ENCODE measurements around the gene GON4L.
"Not testable (repeated sequence)": the region's sequence is repeated elsewhere in the genome, so short reads cannot be mapped to it uniquely, and the experiment has no call there.

GON4L gene

DNA sequence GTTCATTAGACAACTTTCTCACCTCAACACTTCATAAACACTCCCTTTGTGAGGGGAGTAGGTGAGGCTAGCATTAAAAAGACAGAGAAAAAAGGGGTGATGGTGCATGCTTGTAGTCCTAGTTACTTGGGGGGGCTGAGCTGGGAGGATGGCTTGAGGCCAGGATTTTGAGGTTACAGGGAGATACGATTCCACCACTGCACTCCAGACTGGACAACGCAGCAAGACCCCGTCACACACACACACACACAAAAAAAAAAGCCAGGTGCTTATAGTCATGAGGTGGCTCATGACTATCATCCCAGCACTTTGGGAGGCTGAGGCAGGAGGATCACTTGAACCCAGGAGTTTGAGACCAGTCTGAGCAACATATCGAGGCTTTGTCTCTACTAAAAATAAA is 29.6 kb downstream of the GON4L start:
- ATAC-seq, result no peak

DNA sequence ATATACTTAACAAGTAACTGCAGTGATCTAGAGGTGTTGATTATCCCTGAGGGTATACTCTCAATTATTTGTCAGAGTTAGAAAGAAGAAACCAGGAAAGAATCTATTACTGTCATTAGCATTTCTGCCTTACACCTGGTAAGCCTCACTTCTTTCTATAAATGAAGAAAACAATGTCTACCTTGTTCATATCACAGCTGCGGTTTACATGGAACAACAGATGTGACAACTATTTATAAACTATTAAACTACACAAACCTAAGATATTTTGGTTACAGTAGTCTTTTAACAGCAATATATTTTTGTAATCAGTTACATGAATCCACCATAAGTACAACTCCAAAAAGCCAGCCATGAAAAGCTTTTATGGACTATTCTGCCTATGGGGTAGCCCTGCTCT is 40.7 kb downstream of the GON4L start:
- no peak for ATAC-seq

GRCh38 chr1:155813672-155814071 is 43.3 kb downstream of the GON4L start:
- ATAC-seq, result no peak

- ATAC-seq, result no peak
These were observed 44.1 kb downstream of the GON4L start for GRCh38 chr1:155812878-155813277.

- ATAC-seq, result no peak
These were observed 47.9 kb downstream of the GON4L start for GRCh38 chr1:155809088-155809487.

DNA sequence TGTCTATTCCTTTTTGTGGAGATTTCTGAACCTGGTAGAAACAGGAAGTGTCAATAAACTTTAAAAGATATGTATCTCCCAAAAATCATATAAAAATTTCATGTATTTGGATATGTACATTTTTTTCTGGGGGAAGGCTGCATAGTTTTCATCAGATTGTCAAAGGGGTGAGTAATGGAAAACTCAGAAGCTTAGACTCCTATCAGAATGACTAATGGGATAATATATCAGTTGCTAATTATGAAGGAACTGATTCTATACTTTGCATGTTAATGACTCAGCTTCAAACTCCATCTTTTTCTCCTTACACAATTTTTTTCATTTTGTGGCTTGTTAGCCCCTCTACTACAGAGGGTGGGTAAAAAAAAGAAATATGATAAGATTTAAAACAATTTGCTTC is 55.9 kb downstream of the GON4L start:
- peak; percentile 74 to 97 for ATAC-seq

- not testable (repeated sequence) for ATAC-seq
These were observed 61.4 kb downstream of the GON4L start for GRCh38 chr1:155795618-155796017.

DNA sequence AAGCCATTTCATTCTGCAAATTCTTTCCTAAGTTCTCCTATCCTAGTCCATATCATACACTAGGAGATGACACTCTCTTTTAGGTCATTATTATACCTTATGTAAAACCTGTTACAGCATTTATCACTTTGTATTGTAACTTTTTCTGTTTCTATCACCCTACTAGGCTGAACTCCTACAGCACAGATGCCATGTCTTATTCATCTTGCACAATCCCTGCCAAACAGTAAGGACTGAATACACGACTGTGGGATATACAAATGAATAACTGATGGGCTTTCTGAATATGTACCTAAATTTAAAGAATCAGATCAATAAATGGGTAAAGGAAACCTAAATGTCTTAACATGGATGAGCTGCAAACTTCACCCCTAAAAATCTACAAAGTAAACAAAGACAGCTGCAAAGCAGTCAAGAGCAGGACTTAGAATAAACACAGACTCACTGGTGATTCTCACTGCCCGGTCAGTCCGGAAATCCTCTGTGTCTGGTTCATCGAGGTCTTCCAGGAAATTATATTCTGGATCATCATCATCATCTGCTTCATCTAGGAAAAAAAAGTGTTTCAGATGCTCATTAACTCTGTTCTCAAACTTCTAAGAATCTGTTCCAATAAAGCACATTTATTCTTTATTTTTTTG is 62.3 kb downstream of the GON4L start:
- no peak for ATAC-seq

DNA sequence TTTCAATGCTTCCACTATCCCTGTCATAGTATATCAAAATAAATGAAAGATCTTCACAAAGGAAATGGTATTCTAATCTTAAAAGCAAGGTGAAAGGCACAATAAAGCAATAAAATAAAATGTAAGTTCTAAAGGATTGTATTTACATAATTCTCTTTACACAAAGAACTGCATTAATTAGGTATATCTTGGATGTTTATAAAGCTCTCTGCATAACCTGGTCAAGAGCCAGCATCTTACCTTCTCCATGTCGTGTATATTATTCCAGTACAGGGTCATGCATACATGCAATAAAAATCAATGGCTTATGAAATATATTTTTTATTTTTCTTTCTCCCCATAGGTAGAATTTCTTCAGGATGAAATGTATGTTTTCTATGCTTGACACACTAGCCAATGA is 63.8 kb downstream of the GON4L start:
- no peak for ATAC-seq

DNA sequence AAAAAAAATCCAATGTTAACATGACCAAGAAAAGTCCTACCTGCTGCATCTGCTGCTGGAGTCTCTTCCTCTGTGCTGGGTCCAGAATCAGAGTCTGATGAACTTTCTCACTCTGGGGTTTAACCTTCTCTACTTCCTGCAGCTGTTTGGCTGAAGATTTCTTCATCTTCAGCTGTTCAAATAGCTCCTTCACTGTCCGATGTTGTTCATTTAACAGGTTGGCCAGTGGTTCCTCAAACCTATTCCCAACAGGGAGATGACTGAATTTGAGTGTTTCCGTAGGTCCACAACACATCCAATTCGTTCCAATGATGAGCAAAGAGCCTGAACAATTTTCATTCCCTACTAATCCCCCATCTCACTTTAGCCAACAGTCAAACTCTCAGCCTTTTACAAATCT is 79.4 kb downstream of the GON4L start:
- ATAC-seq, result no peak

- no peak for ATAC-seq
These were observed 80.6 kb downstream of the GON4L start for GRCh38 chr1:155776414-155776813.

- ATAC-seq, result no peak
These were observed 83.8 kb downstream of the GON4L start for GRCh38 chr1:155773221-155773620.

- ATAC-seq, result no peak
These were observed 87.8 kb downstream of the GON4L start for GRCh38 chr1:155769257-155769656.

DNA sequence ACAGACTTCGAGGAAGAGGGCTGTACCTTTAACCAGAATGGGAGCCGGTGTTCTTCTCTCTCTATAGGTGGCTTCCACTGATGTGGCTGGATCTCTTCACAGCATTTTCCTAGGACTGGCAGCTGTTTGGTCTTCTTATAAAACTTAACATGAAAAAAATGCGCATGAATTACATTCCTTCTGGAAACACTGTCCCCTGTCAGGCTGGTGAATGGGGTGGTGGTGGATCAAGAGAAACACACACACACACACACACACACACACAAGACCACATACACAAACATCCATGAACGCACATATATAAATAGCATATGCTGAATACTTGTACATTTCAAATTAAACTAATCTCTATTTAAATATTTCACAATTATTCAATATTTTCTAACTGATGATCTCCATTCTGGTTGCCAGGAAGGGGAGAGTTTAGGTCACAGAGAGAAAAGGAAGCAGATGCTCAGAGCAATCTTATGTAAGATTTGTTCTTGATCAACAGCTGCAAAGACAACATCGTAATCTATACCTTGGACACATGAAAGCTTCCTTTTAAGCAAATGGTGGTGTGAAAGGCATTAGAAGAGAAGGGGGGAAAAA is 89.5 kb downstream of the GON4L start:
- not testable (repeated sequence) for ATAC-seq

DNA sequence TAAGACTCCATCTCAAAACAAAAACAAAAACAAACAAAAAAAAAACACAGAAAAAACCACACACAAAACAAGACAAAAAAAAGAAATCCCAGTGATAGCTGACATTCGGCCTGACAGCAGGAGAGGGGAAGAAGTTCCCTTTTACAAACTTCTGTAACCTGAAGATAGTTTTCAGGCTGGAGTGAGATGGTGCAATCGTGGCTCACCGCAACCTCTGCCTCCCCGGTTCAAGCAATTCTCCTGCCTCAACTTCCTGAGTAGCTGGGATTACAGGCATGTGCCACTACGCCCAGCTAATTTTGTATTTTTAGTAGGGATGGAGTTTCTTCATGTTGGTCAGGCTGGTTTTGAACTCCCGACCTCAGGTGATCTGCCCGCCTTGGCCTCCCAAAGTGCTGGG is 93.0 kb downstream of the GON4L start:
- not testable (repeated sequence) for ATAC-seq

- ATAC-seq, result not testable (repeated sequence)
These were observed 93.8 kb downstream of the GON4L start for GRCh38 chr1:155763090-155763815.

GRCh38 chr1:155761736-155762405 is 95.1 kb downstream of the GON4L start:
- ATAC-seq, result no peak

DNA sequence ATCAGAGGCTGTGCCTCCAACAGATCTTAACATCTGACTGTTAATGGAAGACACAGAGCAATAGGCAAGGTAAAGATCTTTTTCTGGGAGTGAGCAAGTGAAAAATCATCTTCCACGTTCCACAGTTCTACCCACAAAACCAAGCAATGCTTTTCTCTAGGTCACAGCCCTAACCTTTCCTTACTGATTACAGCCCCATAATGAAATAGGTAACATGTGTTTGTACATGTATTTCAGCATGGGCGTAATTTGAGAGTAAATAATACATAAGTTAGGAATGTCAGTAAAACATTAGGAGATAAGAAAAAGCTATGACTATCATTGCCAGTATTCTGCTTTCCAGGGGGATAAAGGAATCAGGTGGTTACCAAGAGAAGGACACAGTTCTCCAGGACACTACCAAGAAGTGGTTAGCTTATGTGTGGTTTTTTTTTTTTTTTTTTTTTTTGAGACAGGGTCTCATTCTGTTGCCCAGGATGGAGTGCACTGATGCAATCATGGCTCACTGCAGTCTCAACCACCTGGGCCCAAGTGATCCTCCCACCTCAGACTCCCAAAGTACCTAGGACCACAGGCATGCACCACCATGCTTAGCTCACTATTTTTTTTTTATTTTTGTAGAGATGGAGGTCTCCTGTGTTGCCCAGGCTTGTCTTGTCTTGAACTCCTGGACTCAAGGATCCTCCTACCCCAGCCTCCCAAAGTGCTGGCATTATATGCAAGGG is 96.1 kb downstream of the GON4L start:
- ATAC-seq, result no peak

- no peak for ATAC-seq
These were observed 96.9 kb downstream of the GON4L start for GRCh38 chr1:155759966-155760630.

GRCh38 chr1:155759017-155759416 is 98.0 kb downstream of the GON4L start:
- not testable (repeated sequence) for ATAC-seq

- not testable (repeated sequence) for ATAC-seq
These were observed 108.9 kb downstream of the GON4L start for GRCh38 chr1:155748141-155748540.

DNA sequence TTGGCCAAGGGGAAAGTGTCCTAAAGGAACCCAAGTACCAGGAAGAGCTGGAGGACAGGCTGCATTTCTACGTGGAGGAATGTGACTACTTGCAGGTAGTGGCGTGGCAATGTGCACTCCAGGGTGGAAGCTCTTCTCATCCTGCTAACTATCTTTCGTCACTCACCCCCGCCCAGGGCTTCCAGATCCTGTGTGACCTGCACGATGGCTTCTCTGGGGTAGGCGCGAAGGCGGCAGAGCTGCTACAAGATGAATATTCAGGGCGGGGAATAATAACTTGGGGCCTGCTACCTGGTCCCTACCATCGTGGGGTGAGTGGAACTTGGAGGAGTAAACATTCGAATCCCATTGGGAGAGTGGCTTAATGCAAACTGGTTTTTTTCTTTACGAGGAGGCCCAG is 109.4 kb downstream of the GON4L start:
- not testable (repeated sequence) for ATAC-seq
